Stimulated activated CD4-positive, alpha-beta T cell treated with anti-CD3 and anti-CD28 coated beads, Interleukin-4, amount 100 ng/mL, for 4 hours (primary cell): ENCODE results near the gene SNX24.

Source experiments
- DNase-seq, 2 experiments: peaks; one replicate each; pipeline ENCODE4 v3.0.0-alpha.2; 2020

Gene SNX24

GRCh38 chr5:122924203-122924602 lies 78.8 kb downstream of the SNX24 start:
- DNase-seq: no peak

- DNase-seq: no peak
Measured at GRCh38 chr5:122924719-122925395, 79.4 kb downstream of the SNX24 start.

GRCh38 chr5:122929001-122929400 lies 83.6 kb downstream of the SNX24 start:
- DNase-seq: no peak

GRCh38 chr5:122929980-122930379 lies 84.6 kb downstream of the SNX24 start:
- no peak for DNase-seq

- DNase-seq: no peak
Measured at GRCh38 chr5:122933956-122934355, 88.5 kb downstream of the SNX24 start.

- no peak for DNase-seq
Measured at GRCh38 chr5:122936088-122936487, 90.7 kb downstream of the SNX24 start.

- no peak for DNase-seq
Measured at GRCh38 chr5:122937914-122938313, 92.5 kb downstream of the SNX24 start.

- no peak for DNase-seq
Measured at GRCh38 chr5:122940890-122941289, 95.5 kb downstream of the SNX24 start.

GRCh38 chr5:122941737-122942136 lies 96.3 kb downstream of the SNX24 start:
- DNase-seq: no peak

- DNase-seq: no peak
Measured at GRCh38 chr5:122942164-122942914, 96.9 kb downstream of the SNX24 start.

GRCh38 chr5:122943050-122943698 lies 97.8 kb downstream of the SNX24 start:
- no peak for DNase-seq

- no peak for DNase-seq
Measured at GRCh38 chr5:122944051-122944450, 98.6 kb downstream of the SNX24 start.

- DNase-seq: no peak
Measured at GRCh38 chr5:122947372-122947771, 102.0 kb downstream of the SNX24 start.

GRCh38 chr5:122947772-122948171 lies 102.4 kb downstream of the SNX24 start:
- no peak for DNase-seq

GRCh38 chr5:122948319-122948718 lies 102.9 kb downstream of the SNX24 start:
- DNase-seq: no peak

- DNase-seq: no peak
Measured at GRCh38 chr5:122951658-122952057, 106.2 kb downstream of the SNX24 start.

GRCh38 chr5:122954719-122955118 lies 109.3 kb downstream of the SNX24 start:
- DNase-seq: no peak

GRCh38 chr5:122957457-122957856 lies 112.0 kb downstream of the SNX24 start:
- no peak for DNase-seq

- no peak for DNase-seq
Measured at GRCh38 chr5:122959740-122960445, 114.5 kb downstream of the SNX24 start.

- DNase-seq: no peak
Measured at GRCh38 chr5:122963305-122963704, 117.9 kb downstream of the SNX24 start.

- DNase-seq: no peak
Measured at GRCh38 chr5:122965111-122965510, 119.7 kb downstream of the SNX24 start.

GRCh38 chr5:122967085-122967484 lies 121.7 kb downstream of the SNX24 start:
- no peak for DNase-seq

- DNase-seq: no peak
Measured at GRCh38 chr5:122967625-122968024, 122.2 kb downstream of the SNX24 start.
